Calu3 (cell line): Measurements from ENCODE around the gene PAQR8. TPM values are rescaled to one million over a fixed set of nuclear protein-coding genes. Genes with fewer than 3 reads are reported as not detected.

Experiments used
- BruUV-seq: library from RNA; stranded (reverse); fragments of 400-500 nt; replicated peaks from 2 replicates; lab custom pipeline; 2021; lab: Mats Ljungman, UMichigan
- CTCF ChIA-PET: fragments of 300-600 bp; sonication (Branson Sonifier 250); formaldehyde crosslinking; loops from one replicate; lab custom pipeline; 2022; ENCODE audit warnings: antibody characterized with exemption; lab: Charles Lee
- DNase-seq: peaks from one replicate; pipeline ENCODE4 v3.0.0; 2022
- H3K27ac Mint-ChIP-seq: one replicate; pipeline ENCODE4 v1.8.0; 2022; ENCODE audit warnings: mixed read lengths; ENCODE audit not compliant: unreplicated experiment
- H3K27me3 Mint-ChIP-seq: one replicate; pipeline ENCODE4 v1.8.0; 2022; ENCODE audit warnings: mixed read lengths; ENCODE audit not compliant: unreplicated experiment
- H3K36me3 Mint-ChIP-seq: one replicate; pipeline ENCODE4 v1.8.0; 2022; ENCODE audit warnings: mild to moderate bottlenecking, moderate library complexity, mixed read lengths; ENCODE audit not compliant: insufficient read depth, unreplicated experiment
- H3K4me1 Mint-ChIP-seq: one replicate; pipeline ENCODE4 v1.8.0; 2022; ENCODE audit warnings: mild to moderate bottlenecking, low read depth, mixed read lengths; ENCODE audit not compliant: unreplicated experiment
- H3K4me3 Mint-ChIP-seq: one replicate; pipeline ENCODE4 v1.8.0; 2022; ENCODE audit warnings: mild to moderate bottlenecking, low read depth, moderate library complexity, mixed read lengths; ENCODE audit not compliant: unreplicated experiment
- H3K9me3 Mint-ChIP-seq: one replicate; pipeline ENCODE4 v1.8.0; 2022; ENCODE audit warnings: low read depth, mixed read lengths; ENCODE audit not compliant: unreplicated experiment
- intact Hi-C: fragments of 100-400 bp; cut with micrococcal nuclease; formaldehyde crosslinking; loops from one replicate; pipeline ENCODE4 v1.10.0; 2022; ENCODE audit not compliant: unreplicated experiment
- total RNA-seq: library from RNA; stranded (reverse); gene quantifications from 2 replicates; pipeline ENCODE4 v1.2.3, GENCODE V29; 2022
- TF ChIP-seq, protein P1 (sequence below): fragments of 200-600 bp; IDR thresholded peaks from one replicate; pipeline ENCODE4 v1.8.0; 2022; ENCODE audit warnings: antibody characterized with exemption; ENCODE audit not compliant: unreplicated experiment

The PAQR8 gene
- total RNA-seq, 1 experiment from 2014 or later: 16.3 TPM

DNA sequence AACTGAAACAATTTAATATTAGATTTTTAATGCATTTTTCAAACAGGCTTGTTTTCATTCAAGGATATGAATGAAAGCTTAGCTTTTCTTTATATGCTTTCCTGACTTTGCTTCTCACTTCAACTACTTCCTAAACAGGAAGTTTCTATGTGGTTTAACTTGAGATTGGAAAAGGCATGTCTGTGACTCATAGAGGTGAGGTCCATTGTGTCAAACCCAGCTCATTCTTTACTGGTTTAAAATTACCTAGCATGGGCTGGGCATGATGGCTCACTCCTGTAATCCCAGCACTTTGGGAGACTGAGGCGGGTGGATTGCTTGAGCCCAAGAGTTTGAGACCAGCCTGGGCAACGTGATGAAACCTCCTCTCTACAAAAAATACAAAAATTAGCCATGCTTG, 92.6 kb downstream of the PAQR8 start:
- TF ChIP-seq, protein P1, sequence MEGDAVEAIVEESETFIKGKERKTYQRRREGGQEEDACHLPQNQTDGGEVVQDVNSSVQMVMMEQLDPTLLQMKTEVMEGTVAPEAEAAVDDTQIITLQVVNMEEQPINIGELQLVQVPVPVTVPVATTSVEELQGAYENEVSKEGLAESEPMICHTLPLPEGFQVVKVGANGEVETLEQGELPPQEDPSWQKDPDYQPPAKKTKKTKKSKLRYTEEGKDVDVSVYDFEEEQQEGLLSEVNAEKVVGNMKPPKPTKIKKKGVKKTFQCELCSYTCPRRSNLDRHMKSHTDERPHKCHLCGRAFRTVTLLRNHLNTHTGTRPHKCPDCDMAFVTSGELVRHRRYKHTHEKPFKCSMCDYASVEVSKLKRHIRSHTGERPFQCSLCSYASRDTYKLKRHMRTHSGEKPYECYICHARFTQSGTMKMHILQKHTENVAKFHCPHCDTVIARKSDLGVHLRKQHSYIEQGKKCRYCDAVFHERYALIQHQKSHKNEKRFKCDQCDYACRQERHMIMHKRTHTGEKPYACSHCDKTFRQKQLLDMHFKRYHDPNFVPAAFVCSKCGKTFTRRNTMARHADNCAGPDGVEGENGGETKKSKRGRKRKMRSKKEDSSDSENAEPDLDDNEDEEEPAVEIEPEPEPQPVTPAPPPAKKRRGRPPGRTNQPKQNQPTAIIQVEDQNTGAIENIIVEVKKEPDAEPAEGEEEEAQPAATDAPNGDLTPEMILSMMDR: no peak
- intact Hi-C loops: no loop called here
- Mint-ChIP-seq H3K4me1 (peaks cover 29% of the 10 kb centered on the region), H3K4me3 (no peak overlapping the region), H3K27ac (peak overlapping the region; percentile 67), H3K9me3 (peaks cover 6% of the 10 kb centered on the region), H3K27me3 (no peaks in the 10 kb centered on the region), H3K36me3 (no peaks in the 10 kb centered on the region)
- CTCF ChIA-PET: interaction anchor here (0.7 to 1.5 kb wide), 2 partner anchors 31 to 50 kb away, joined by 3 read pairs; no protein-coding TSS in a partner anchor
- no TSS peak for BruUV-seq
- DNase-seq: peak; percentile 51

DNA sequence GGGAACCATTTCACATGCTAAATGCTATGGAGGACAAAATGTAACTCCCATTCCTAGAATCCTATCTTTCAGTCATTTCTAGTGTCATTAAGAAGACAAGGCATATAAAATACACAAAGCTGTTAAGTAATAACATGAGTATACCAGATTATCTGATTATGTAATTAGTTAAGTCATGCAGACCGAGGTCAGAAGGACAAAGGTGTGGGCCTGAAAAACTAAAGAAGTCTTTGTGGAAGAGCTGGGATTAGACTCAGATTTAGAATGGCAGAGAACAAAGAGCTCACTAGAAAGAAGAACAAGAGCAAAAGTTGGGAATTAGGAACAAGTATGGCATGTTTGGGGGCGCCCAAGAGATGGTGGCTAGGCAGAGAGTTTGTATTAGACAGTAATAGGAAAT, 95.1 kb downstream of the PAQR8 start:
- Mint-ChIP-seq H3K27me3 (no peaks in the 10 kb centered on the region), H3K9me3 (no peaks in the 10 kb centered on the region), H3K4me1 (peaks cover 29% of the 10 kb centered on the region), H3K36me3 (no peaks in the 10 kb centered on the region), H3K27ac (peak overlapping the region; percentile 9), H3K4me3 (no peak overlapping the region)
- DNase-seq: no peak
- intact Hi-C loops: no loop called here
- TF ChIP-seq, protein P1: no peak
- BruUV-seq: no TSS peak
- CTCF ChIA-PET: no interaction called here

Other genes with a start within 250 kb of the PAQR8 start
- not detected in 2 replicates for gene IL17A, start 175.8 kb upstream of the PAQR8 start, total RNA-seq
- not detected in 2 replicates for gene IL17F, start 117.7 kb upstream of the PAQR8 start, total RNA-seq
- gene MCM3, start 77.4 kb upstream of the PAQR8 start, total RNA-seq: 116 and 117 TPM in 2 replicates
- gene EFHC1, start 58.2 kb downstream of the PAQR8 start, total RNA-seq: 18.1 and 25.6 TPM in 2 replicates
- gene TRAM2, start 214.9 kb downstream of the PAQR8 start, total RNA-seq: 10.7 and 12.8 TPM in 2 replicates